ENCODE data around the gene PDLIM3.

GRCh38 chr4:185549095-185549639 is 13.9 kb upstream of the PDLIM3 start:
- TF ChIP-seq CTCF (IDR thresholded peaks at IDR 0.05): no peak
- TF ChIP-seq POLR2A (IDR thresholded peaks at IDR 0.05): no peak

Data from testis (tissue), 2 donors.